HepG2 (cell line): Measurements from ENCODE around the gene VTN.

ENCODE experiments used
- CREB1 ChIP-seq, 2 experiments: fragments of 450-650 bp in 1 of 2; IDR thresholded peaks; 2 replicates each; pipeline ENCODE4 v1.6.1; 2016 to 2017; ENCODE audit warnings: control low read depth in 1 of 2, mild to moderate bottlenecking in 1 of 2, missing compliant biosample characterization in 1 of 2, missing genetic modification characterization in 1 of 2
- FOXJ3 ChIP-seq: sonication (generic); formaldehyde crosslinking; IDR thresholded peaks from 2 replicates; pipeline ENCODE4 v1.4.0; 2020; ENCODE audit warnings: missing genetic modification reagents, mild to moderate bottlenecking, borderline replicate concordance
- POLR2AphosphoS5 ChIP-seq: IDR thresholded peaks from 2 replicates; pipeline ENCODE4 v1.6.1; 2012; ENCODE audit warnings: low read depth, low read length
- PRDM15 ChIP-seq: sonication (generic); formaldehyde crosslinking; IDR thresholded peaks from 2 replicates; pipeline ENCODE4 v1.4.0; 2020; ENCODE audit warnings: missing genetic modification reagents
- SIN3A ChIP-seq: IDR thresholded peaks from 2 replicates; pipeline ENCODE4 v1.6.1; 2011; ENCODE audit warnings: low read depth, mild to moderate bottlenecking, control low read depth, low read length, borderline replicate concordance
- TARDBP ChIP-seq: sonication (generic); formaldehyde crosslinking; IDR thresholded peaks from 2 replicates; pipeline ENCODE4 v1.8.0; 2022; ENCODE audit warnings: mild to moderate bottlenecking, missing genetic modification reagents
- ZBTB21 ChIP-seq: sonication (generic); formaldehyde crosslinking; IDR thresholded peaks from 2 replicates; pipeline ENCODE4 v1.4.0; 2020; ENCODE audit warnings: missing genetic modification reagents
- ZNF709 ChIP-seq: sonication (generic); formaldehyde crosslinking; IDR thresholded peaks from 2 replicates; pipeline ENCODE4 v1.5.0; 2020; ENCODE audit warnings: mild to moderate bottlenecking, missing genetic modification reagents

GRCh38 chr17:28370744-28371103 is 617 bp upstream of the VTN start:
- TF ChIP-seq FOXJ3 (no peak), ZBTB21 (CRISPR knock-in tag) (no peak), TARDBP (CRISPR knock-in tag) (no peak), SIN3A (no peak), POLR2AphosphoS5 (no peak), ZNF709 (no peak), PRDM15 (no peak), CREB1 (IDR thresholded peaks at IDR 0.05) (no peak), CREB1 (CRISPR knock-in tag; IDR thresholded peaks at IDR 0.05) (no peak)
